PC-9 (cell line): Measurements from ENCODE around the gene GCNT4.

Experiments
- CTCF ChIP-seq: fragments of 200-600 bp; sonication (generic); conservative IDR thresholded peaks from 2 replicates; pipeline ENCODE4 v1.6.1; 2017; ENCODE audit warnings: mixed run types, antibody characterized with exemption, mild to moderate bottlenecking, moderate library complexity
- EZH2 ChIP-seq: fragments of 200-600 bp; sonication (generic); IDR thresholded peaks from 2 replicates; pipeline ENCODE4 v1.8.0; 2017; ENCODE audit warnings: antibody characterized with exemption, low read depth

GRCh38 chr5:75045071-75045470, 7.3 kb downstream of the GCNT4 start:
- no peak for TF ChIP-seq CTCF
- TF ChIP-seq EZH2, result no peak
